Activated CD4-positive, alpha-beta T cell treated with anti-CD3 and anti-CD28 coated beads, Interleukin-2, amount 50 U/mL, for 48 hours (primary cell): Measurements from ENCODE around the gene CAT.

ENCODE experiments used
- DNase-seq, 2 experiments: peaks; one replicate each; pipeline ENCODE4 v3.0.0-alpha.2; 2020

The CAT gene

DNA sequence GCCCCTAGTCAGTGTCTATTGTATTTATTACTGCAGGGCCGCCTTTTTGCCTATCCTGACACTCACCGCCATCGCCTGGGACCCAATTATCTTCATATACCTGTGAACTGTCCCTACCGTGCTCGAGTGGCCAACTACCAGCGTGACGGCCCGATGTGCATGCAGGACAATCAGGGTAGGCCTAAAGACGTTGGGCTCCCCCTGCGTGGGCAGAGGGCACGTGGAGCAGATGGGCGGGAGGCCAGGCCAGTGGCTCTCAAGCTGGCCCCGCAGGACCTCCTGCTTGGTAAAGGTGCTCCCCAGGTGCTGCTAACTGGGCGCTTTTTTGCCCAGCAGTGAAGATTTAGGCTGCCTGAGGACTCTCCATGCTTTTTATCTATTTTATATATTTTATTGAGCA is 22.5 kb downstream of the CAT start:
- DNase-seq: no peak

DNA sequence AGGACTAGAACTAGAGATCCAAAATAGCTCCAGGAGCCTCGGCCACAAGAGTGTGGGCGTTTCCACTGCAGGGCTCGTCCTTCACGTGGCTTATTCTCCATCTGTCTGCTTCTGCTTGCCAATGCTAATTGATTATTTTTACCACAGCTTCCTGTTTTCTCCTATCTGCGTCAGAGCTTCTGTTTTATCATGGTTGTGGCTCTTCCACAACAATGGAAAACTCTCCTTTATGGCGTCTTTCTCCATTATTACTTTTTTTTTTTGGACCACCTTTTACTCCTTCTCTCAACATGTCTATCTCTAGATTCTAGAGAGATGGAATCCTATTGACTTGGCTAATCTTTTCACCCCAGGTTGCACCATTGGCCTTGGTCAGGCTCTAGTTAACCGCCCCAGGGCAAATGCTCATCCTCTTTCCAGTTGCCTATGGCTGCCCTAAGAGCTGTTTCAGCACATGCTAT is 25.9 kb downstream of the CAT start:
- DNase-seq: no peak

DNA sequence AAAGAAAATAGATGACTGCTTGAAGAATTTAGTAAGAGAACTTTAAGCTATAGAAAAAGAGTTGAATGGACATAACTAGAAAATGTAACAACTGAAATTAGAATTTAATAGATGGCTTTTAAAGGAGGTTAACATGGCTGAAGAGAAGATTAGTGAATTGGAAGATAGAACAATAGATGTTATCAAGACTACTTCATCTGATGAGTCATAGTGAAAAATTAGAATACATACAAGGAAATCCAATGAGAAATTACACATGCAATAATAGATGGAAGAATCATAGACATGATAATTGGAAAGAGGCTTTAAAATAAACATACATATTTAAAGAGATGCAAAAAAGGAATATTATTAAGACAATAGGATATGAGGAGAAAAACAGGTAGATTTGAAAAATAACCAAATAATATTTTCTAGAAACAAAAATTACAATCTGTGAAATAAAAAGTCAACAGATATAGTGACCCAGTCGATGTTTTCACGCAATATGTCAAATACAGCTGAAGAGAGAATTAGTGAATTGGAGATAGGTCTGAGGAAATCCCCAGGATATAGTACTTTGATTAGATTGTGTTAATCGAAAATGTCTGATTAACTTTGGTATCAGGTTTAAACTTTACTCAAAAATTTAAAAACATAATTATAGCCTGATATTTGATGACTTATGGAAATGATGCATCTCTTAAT is 28.2 kb downstream of the CAT start:
- no peak for DNase-seq

DNA sequence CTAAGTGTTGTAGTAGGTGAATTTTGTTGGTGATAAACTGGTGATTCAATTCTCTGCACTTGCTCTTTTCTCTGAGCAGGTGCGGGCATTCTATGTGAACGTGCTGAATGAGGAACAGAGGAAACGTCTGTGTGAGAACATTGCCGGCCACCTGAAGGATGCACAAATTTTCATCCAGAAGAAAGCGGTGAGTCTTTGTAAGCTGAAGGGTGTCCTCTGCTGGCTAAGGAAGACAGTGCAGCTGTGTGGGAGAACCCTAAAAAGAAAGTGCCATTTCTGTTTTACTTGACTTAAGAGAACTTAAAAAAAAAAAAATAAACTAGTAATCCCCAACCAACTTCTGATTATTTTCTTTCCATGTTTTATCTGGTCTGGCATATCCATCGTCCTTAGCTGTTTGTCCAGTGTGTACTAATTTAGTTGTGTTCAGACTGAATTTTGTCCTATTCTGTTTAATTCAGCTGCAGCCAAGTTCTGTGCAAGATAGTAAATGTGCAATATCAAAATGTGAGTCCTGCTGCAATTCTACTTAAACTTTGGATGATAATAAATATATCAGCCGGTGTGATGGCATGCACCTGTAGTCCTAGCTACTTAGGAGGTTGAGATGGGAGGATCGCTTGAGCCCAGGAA is 29.6 kb downstream of the CAT start:
- peak; percentile 48 to 60 for DNase-seq

DNA sequence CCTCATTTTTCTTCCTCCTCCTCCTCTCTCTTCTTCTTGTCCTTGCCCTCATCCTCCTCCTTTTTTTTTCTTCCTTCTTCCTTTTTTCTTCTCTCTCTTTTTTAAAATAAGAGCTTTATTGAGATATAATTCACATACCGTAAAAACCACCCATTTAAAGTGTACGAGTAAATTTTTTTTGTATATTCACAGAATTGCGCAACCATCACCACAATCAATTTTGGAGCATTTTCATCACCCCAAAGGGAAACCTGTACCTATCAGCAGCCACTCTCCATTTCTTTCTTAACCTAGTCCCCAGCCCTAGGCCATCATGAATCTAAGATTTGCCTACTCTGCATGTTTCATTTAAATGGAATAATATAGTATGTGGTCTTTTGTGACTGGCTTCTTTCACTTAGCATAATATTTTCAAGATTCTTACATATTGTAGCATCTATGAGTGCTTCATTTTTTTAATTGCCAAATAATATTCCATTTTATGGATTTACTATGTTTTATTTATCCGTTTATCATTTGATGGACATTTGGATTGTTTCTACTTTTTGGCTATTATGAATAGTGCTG is 35.0 kb downstream of the CAT start:
- no peak for DNase-seq

DNA sequence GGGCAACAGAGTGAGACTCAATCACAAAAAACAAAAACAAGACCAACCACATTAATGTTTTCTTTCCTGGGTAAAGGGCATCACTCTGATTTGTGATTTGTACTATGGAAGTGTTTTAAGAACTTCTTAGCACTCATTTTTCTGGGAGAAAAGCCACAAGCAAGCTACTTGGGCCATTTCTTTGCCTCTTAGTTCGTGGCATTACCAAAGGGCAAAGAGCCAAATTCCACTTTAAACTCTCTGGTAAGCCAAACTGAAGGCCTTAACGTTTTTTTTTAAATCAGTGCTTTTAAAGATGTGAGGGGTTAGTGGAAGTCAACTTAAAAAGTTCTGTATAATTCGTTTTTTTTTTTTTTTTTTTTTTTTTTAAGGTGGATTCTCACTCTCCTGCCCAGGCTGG is 36.9 kb downstream of the CAT start:
- no peak for DNase-seq

DNA sequence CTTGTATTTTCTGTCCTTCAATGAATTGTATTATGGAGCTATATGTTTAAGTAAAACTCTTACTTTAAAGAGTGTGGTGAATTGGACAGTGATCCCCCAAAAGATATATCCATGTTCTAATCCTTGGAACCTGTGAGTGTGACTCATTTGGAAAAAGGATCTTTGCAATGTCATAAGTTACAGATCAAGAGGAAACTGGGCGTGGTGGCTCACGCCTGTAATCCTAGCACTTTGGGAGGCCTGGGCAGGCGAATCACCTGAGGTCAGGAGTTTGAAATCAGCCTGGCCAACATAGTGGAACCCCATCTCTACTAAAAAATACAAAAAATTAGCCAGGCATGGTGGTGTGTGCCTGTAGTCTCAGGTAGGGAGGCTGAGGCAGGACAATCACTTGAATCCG is 38.1 kb downstream of the CAT start:
- no peak for DNase-seq

DNA sequence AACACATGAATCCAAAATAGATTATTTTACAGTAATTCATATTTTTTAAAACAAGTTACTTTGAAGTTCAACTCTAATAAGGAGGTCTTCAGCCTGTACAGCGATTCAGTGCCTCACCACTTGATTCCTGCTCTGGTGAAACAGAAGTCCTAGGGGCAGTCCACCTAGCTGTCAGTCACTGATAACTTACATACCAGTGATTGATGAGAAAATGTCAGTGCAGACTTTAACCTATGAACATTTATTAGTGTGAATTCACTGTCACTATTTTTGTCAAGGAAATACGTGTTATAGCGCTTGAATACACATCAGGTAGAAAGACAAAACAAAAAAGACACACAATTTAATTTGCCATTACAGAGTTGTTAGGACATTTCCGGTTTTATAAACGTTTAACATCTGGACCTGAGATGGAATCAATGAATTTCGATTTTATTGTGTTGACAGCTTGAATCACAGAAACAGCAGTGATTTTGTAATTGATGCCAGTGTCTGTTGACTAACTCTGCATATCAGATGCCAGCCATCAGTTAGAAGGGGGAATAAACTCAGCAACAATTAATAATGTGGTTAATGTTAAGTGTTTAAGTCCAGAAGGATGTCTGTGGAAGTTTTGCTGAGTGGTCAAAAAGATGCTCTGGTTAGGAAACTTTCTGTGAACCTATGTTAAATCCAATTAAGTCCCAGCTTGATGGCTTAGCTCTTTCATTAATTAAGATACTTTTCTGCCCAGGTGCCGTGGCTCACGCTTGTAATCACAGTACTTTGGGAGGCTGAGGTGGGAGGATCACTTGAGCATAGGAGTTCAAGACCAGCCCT is 40.3 kb downstream of the CAT start:
- no peak for DNase-seq

DNA sequence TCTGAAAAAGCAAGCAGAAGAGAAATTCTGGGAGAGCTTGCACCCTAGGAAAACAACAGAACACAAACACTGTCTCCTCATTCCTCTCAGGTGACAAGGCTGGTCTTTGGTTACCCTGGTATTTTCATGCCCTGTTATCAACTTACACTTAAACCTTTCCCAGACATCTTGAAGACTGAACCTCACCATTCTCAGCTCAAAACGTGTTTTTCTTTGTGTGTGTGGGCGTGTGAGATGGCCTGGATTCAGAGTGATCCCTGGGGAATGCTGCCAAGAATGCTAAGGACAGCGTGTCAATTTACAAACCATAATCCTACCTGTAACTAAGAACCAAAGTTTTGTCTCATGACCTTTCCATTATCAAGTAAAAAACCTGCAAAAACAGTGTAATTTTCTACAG is 41.6 kb downstream of the CAT start:
- no peak for DNase-seq

DNA sequence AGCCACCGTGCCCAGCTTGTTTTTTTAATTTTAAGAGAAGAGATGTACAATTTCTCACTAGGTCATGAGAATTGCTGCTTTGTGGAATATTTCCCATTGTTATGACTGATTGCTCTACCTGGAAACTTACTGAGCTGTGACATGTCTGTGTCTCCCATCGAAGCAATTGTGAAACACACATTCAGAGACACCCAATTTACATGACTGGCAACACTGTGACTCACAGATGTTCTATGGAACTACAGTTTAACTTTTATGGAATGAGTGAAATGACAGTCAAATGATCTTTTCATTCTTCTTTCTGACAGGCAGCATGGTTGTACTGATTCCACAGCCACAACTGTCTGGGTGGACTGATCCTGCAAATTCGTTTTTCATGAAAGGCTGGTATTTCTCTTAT is 42.6 kb downstream of the CAT start:
- DNase-seq: no peak

DNA sequence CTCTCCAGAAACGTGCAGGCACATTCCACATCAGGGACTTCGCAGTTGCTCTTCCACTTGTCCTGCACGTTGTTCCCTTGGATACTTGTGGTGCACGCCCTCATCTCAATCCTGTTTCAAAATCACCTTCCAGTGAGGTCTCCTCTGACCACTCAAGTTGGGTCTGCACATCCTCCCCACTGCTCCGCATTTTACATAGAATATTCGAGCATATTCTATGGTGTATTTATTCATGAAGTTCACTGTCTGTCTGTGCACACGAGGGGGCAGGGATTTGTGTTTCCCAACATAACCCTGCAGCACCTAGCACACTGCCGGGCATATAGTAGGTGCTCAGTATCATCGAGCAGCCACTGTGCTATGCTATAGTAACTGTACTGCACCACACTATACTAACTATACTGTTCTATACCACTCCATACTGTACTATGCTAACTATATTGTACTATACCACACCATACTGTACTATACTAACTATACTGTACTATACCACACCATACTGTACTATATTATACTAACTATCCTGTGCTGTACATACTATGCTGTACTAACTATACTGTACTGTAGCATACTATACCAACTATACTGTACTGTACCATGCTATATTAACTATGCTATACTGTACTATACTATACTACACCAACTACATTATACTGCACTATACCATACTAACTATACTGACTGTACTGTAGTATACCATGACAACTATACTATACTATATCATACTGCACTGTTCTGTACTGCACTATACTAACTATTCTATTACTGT is 44.6 kb downstream of the CAT start:
- DNase-seq: no peak

DNA sequence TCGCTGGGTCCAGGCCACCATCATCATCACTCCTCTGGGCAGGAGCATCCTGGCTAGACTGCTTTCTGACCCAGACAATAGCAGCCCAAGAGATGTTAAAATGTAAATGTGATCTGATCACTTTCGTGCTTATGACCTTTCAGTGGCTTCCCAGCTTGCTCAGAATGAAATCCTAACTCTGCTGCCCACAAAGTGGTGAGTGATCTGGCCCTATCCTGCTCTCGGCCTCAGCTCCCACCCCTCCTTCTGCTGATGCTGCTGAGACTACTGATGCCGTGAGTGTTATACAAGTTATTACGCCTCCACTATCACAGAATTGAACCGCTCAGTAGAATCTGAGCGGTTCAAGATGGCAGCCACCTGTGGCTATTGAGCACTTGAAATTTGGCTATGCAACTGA is 48.7 kb downstream of the CAT start:
- DNase-seq: peak in 1 of 2 experiments; percentile 6

DNA sequence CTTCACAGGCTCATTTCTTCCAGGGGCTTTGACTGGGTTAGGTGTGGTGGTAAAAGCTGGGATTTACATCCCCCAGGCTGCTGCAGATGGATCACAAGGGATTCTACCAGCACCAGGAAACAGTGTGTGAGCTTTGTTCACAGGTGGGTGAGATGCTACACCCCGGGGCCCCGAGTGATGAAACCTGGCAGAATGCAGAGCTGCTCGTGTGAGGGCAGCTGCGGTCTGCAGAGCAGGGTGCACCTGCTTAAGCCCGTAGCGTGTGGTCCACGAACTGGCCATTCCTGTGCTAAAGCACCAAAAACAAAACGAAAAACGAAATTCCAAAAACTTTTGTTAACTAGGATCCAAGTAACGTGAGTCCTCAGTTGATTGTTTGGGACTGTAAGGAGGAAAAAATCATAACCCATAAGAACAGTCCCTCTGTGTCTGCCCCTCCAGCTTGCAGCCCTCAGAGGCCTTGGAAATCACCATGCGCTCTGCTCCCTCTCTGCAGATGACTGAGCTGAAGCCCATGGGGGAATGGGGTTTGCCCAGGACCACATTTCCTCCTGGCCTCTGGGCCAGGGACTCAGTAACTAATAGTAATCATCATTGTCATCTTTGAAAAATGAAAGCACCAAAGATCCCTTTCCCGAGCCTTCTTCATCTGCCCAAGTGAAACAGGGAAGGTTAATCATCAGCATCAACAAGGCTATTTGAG is 50.3 kb downstream of the CAT start:
- DNase-seq: no peak

DNA sequence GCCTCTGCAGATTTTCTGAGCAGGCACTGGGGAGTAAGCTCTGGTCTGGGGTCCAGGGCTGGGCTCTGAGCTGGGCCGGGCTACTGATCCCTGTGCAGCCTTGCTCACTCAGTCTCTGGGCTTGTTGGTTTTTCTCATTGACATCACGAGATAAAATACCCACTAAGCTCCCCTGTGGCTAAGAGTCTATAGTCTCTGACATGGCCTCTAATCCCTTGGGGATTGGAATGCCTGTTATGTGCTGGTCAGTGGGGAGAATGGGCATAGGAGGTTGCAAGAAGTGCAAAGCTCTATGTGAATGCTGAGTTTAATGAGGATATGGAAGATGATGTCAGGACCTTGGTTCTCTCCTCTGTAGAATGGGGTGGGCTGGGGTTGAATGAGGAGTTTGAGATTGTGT is 51.6 kb downstream of the CAT start:
- DNase-seq: no peak

DNA sequence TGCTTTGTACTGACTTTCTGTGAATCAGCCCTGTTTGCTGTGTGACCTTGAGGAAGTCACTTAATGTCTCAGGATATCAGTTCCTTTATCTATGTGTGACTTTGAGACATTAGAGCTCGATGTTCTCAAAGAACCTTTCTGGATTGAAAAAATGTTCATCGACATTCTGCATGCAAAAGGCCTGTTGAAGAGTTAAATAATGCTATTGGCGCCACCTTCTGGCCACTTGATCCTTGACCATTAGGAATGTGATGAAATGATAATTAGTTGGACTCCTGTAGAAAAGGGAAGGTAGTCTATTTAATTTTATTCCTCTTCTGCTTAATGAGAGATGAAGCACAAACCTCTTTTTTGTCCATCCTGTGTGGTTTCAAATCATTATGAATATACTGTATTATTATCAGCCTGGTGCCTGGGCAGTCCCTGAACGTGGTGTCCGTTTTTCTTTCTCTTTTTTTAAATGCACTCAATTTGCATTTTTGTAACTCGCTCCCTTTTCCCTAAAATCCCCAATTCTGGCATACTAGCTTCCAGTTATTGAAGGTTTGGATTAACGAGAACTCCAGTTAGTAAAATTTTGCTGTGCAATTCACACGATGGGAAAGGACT is 54.2 kb downstream of the CAT start:
- DNase-seq: peak; percentile 53 to 61

DNA sequence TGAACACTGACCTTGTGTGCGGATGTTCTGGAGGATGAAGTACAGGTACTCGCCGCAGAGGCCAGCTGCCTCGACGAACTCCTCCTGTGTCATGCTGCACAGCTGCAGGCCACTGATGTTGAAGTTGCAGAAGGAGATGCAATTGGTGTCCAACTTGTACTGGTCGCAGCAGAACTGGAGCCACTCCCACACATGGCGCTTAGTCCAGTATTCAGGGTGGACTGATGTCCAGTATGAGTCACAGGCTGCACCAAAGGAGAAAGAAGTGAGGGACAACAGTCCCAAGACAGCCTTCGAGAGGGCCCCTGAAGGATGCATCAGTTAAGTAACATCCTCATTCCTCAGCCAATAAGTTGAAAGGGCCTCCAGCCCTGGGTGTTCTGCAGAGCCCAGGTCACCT is 54.7 kb downstream of the CAT start:
- no peak for DNase-seq

DNA sequence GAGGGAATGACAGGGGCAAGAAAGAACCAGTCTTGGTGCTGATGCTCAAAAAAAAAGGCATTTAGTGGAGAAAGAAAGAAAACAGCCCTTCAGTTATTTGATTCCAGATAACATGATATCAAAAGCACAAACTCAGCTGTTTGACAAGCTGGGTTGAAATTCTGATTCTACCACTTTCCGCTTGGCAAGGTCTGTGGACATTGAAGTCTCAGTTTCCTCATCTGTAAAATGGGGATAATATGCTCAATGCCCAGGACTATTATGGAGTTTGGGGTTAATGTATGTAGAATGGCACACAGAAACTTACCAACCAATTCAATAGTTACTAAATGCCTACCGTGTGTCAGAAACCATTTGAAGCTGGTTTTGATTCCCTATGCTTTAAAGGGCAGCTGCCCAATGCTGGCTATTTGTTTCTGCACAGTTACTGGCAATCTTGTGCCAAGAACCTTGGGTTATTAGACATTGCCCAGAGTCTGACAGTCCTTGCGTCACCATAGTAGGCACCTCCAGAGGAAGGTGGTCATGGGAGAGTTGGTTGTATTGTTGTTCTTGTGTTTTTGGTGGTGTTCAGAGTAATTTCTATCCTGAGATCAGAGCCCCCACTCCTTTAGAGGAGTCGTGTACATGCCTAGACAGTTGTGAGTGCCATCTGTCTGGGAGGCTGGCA is 55.3 kb downstream of the CAT start:
- no peak for DNase-seq

DNA sequence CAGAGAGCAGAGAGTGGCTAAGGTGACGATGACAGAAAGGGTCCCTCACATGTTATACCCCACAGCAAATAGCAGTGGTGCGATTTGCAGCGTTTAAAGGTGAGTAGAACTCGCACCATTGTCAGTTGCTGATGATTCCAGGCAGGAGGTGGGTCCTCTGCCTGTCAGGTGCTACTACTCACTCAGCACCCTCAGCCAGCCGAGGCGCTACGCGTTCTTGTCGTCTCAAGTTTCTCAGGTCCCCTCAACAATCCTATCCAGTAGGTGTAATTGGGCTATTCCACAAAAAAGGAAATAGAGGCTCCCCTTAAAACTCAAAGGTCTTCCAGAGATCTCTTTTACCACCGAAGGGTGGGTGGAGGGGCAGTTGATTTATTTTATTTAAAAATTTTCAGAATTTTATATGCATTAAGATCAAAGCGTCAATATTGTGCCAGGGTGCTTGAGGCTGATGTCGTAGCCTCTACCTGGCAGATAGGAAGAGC is 56.5 kb downstream of the CAT start:
- no peak for DNase-seq

DNA sequence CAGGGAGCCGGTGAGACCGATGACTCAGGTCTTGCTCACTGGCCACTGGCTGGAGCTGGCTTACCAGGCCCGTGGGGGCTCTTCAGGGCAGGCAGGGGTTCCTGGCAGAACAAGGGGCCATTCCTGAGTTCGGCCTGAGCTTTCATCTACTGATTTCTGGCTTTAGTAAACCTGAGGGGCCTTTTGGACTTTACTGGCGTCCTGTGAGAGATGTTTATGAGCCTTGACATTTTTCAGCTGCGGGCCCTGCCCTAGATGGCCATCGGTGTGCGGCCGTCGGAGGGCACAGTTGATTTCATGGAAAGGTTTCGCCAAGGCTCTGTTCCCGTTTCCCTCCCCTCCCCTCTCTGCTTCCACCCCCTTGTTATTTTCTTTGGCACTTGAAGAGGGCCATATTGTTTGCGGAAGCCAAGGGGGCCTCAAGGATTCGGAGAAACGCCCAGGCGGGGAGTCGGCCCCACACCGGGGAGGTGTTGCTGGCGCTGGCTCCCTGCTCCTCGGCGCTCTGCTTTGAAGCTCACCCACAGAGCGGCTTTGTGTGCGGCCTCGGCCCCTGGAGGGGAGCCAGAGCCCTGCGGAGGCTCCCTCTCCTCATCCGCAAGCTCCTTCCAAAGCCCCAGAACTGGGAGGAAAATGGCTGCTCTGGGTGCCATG is 57.1 kb downstream of the CAT start:
- no peak for DNase-seq

DNA sequence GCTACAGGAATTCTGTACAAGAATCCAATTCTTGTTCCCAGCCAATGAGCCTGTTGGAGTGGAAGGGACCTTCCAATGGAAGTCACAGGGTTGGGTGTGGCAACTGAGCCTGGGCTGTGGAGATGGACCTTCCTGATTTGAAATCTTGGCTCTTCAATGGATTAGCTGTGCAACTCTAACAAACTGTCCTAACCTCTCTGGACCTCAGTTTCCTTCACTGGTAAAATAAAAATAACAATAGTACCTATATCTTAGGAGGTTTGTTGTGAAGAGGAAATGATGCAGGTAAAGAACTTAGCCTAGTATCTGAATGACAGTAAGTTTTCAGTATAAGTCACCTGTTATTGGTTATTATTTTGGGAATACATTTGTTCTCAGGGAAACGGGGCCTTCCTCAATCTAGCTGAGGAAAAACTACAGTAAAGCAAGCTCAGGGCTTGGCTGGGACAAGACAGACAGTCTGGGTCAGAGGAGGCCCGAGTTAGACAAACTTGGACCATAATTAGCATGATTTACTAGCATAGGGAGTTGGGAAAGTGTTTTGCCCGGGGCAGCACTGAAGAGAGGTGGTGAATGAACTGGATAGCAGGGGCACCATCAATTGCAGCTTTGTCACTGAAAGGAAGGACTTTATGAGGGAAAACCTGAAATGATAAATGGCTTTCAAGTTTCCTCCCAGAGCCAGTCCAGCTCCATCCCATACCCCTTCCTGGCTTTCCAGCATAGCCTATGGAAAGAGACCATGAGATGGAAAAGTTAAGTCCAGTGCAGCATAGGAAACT is 61.2 kb downstream of the CAT start:
- no peak for DNase-seq
